Nephron (organoid): ENCODE measurements around the gene NUDT22.

Source experiments
- H3K27ac Mint-ChIP-seq, 3 experiments: 2 replicates each; pipeline ENCODE4 v1.8.0; 2020; ENCODE audit warnings: mixed read lengths in 3 of 3, mild to moderate bottlenecking in 2 of 3, moderate library complexity in 1 of 3
- H3K27me3 Mint-ChIP-seq: 2 replicates; pipeline ENCODE4 v1.8.0; 2021; ENCODE audit warnings: low read depth, mild to moderate bottlenecking, moderate library complexity, mixed read lengths
- H3K36me3 Mint-ChIP-seq: 2 replicates; pipeline ENCODE4 v1.8.0; 2020; ENCODE audit warnings: low read depth, mixed read lengths
- H3K4me1 Mint-ChIP-seq: 2 replicates; pipeline ENCODE4 v1.8.0; 2020; ENCODE audit warnings: mixed read lengths
- H3K4me3 Mint-ChIP-seq, 3 experiments: 2 replicates each; pipeline ENCODE4 v1.8.0; 2020; ENCODE audit warnings: mild to moderate bottlenecking in 3 of 3, mixed read lengths in 3 of 3, moderate library complexity in 2 of 3
- H3K9me3 Mint-ChIP-seq: 2 replicates; pipeline ENCODE4 v1.8.0; 2020; ENCODE audit warnings: mixed read lengths
- CTCF ChIP-seq, 3 experiments: fragments of 200-600 bp; sonication (generic); IDR thresholded peaks; one replicate each; pipeline ENCODE4 v1.5.0; 2021; ENCODE audit warnings: antibody characterized with exemption in 3 of 3; ENCODE audit not compliant: unreplicated experiment in 3 of 3

The NUDT22 gene

GRCh38 chr11:64218628-64219353 lies 7.3 kb upstream of the NUDT22 start:
- no peak for TF ChIP-seq CTCF (IDR thresholded peaks at IDR 0.05; ENCODE audit: unreplicated experiment in 3 of 3)
- Mint-ChIP-seq H3K27me3 (no peaks in the 10 kb centered on the region), H3K4me1 (no peaks in the 10 kb centered on the region), H3K36me3 (no peaks in the 10 kb centered on the region), H3K27ac (no peak overlapping the region), H3K4me3 (no peak overlapping the region), H3K9me3 (no peaks in the 10 kb centered on the region)

GRCh38 chr11:64219354-64219684 lies 6.8 kb upstream of the NUDT22 start:
- H3K4me1 Mint-ChIP-seq, result no peaks in the 10 kb centered on the region
- H3K36me3 Mint-ChIP-seq, result no peaks in the 10 kb centered on the region
- no peaks in the 10 kb centered on the region for H3K27me3 Mint-ChIP-seq
- no peak overlapping the region for H3K27ac Mint-ChIP-seq
- H3K4me3 Mint-ChIP-seq, result no peak overlapping the region
- no peaks in the 10 kb centered on the region for H3K9me3 Mint-ChIP-seq
- TF ChIP-seq CTCF (IDR thresholded peaks at IDR 0.05; ENCODE audit: unreplicated experiment in 3 of 3), result no peak

GRCh38 chr11:64219755-64220154 lies 6.3 kb upstream of the NUDT22 start:
- H3K27ac Mint-ChIP-seq, result no peak overlapping the region

GRCh38 chr11:64220271-64220670 lies 5.8 kb upstream of the NUDT22 start:
- Mint-ChIP-seq H3K4me1 (peaks cover 3% of the 10 kb centered on the region), H3K36me3 (no peaks in the 10 kb centered on the region), H3K9me3 (no peaks in the 10 kb centered on the region), H3K27me3 (no peaks in the 10 kb centered on the region), H3K4me3 (no peak overlapping the region), H3K27ac (no peak overlapping the region)
- no peak for TF ChIP-seq CTCF (IDR thresholded peaks at IDR 0.05; ENCODE audit: unreplicated experiment in 3 of 3)

More at GRCh38 chr11:64219755-64220154, 6.3 kb upstream of the NUDT22 start:
- Mint-ChIP-seq H3K36me3 (no peaks in the 10 kb centered on the region), H3K27me3 (no peaks in the 10 kb centered on the region), H3K4me3 (no peak overlapping the region), H3K9me3 (no peaks in the 10 kb centered on the region), H3K4me1 (no peaks in the 10 kb centered on the region)
- no peak for TF ChIP-seq CTCF (IDR thresholded peaks at IDR 0.05; ENCODE audit: unreplicated experiment in 3 of 3)

GRCh38 chr11:64220798-64221197 lies 5.3 kb upstream of the NUDT22 start:
- Mint-ChIP-seq H3K27ac (no peak overlapping the region), H3K36me3 (no peaks in the 10 kb centered on the region), H3K4me1 (peaks cover 5% of the 10 kb centered on the region), H3K27me3 (no peaks in the 10 kb centered on the region), H3K9me3 (no peaks in the 10 kb centered on the region), H3K4me3 (no peak overlapping the region)
- TF ChIP-seq CTCF (IDR thresholded peaks at IDR 0.05; ENCODE audit: unreplicated experiment in 3 of 3), result no peak

GRCh38 chr11:64222651-64223000 lies 3.4 kb upstream of the NUDT22 start:
- Mint-ChIP-seq H3K36me3 (no peaks in the 10 kb centered on the region), H3K27ac (no peak overlapping the region), H3K27me3 (no peaks in the 10 kb centered on the region), H3K4me1 (peaks cover 13% of the 10 kb centered on the region), H3K4me3 (no peak overlapping the region), H3K9me3 (no peaks in the 10 kb centered on the region)
- no peak for TF ChIP-seq CTCF (IDR thresholded peaks at IDR 0.05; ENCODE audit: unreplicated experiment in 3 of 3)
